ENCODE results near the gene SELPLG.

DNA sequence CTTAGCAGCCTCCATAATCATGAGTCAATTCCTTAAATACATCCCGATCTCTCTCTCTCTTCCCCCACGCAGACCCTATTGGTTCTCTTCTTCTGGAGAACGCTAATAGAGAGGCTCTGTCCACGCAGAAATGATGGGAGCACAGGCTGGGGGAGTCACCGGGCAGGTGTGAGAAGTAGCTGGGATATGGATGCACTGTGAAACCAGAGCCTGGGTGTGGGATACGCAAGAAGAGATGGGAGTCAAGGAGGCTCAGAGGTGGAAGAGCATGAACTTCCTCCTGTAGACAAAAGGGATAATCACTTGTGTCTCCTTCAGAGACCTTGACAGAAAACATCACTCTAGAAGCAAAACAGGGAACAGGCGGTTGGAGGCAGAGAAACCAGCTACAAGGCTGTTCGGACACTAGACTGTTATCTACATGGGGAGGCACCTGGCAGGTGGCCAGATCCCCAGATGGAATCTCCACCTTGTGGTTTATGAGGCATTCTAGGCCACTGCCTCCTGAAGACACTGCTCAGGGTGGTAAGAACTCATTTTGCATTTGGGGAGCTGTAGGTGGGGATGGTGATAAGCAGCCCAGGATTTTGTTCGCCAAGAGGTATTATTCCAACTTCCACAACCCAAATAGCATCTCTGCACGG, 7.2 kb upstream of the SELPLG start:
- TF ChIP-seq, protein P1, sequence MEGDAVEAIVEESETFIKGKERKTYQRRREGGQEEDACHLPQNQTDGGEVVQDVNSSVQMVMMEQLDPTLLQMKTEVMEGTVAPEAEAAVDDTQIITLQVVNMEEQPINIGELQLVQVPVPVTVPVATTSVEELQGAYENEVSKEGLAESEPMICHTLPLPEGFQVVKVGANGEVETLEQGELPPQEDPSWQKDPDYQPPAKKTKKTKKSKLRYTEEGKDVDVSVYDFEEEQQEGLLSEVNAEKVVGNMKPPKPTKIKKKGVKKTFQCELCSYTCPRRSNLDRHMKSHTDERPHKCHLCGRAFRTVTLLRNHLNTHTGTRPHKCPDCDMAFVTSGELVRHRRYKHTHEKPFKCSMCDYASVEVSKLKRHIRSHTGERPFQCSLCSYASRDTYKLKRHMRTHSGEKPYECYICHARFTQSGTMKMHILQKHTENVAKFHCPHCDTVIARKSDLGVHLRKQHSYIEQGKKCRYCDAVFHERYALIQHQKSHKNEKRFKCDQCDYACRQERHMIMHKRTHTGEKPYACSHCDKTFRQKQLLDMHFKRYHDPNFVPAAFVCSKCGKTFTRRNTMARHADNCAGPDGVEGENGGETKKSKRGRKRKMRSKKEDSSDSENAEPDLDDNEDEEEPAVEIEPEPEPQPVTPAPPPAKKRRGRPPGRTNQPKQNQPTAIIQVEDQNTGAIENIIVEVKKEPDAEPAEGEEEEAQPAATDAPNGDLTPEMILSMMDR (IDR thresholded peaks at IDR 0.05; ENCODE audit: insufficient read depth, low read depth, low read length), result no peak
- TF ChIP-seq EZH2 (IDR thresholded peaks at IDR 0.05; ENCODE audit: insufficient read depth, low read length), result no peak

Measured in astrocyte (in vitro differentiated cells and primary cell).